SU-DHL-6 (cell line): ENCODE data around the gene CEP85.

ENCODE experiments used
- H2AFZ ChIP-seq: fragments of 200-600 bp; sonication (generic); 2 replicates; pipeline ENCODE4 v1.6.1; 2014; ENCODE audit warnings: low read depth, mild to moderate bottlenecking, moderate library complexity, mixed read lengths, antibody characterized with exemption, low read length; ENCODE audit not compliant: severe bottlenecking
- H3F3A ChIP-seq: fragments of 200-600 bp; shearing (Covaris generic); 2 replicates; pipeline ENCODE4 v1.6.0; 2016; ENCODE audit warnings: antibody characterized with exemption, mild to moderate bottlenecking; ENCODE audit not compliant: insufficient read depth
- H3K27ac ChIP-seq: fragments of 200-600 bp; sonication (generic); 2 replicates; pipeline ENCODE4 v1.5.1; 2016; ENCODE audit warnings: low read depth, mild to moderate bottlenecking, low read length, moderate library complexity, mixed read lengths
- H3K27me3 ChIP-seq: fragments of 200-600 bp; sonication (generic), shearing (Covaris generic); 2 replicates; pipeline ENCODE4 v1.6.0; 2014; ENCODE audit warnings: mild to moderate bottlenecking, low read length
- H3K36me3 ChIP-seq: fragments of 200-600 bp; sonication (generic); 2 replicates; pipeline ENCODE4 v1.6.1; 2014; ENCODE audit warnings: mild to moderate bottlenecking, low read length, mixed read lengths
- H3K4me2 ChIP-seq: fragments of 300-600, 200-600 bp; shearing (Covaris generic), sonication (generic); 2 replicates; pipeline ENCODE4 v1.6.0; 2014; ENCODE audit warnings: low read length, low read depth, mild to moderate bottlenecking; ENCODE audit not compliant: poor library complexity, severe bottlenecking
- H3K4me3 ChIP-seq: fragments of 200-600 bp; sonication (generic); 2 replicates; pipeline ENCODE4 v1.5.1; 2014; ENCODE audit warnings: antibody characterized with exemption, low read length, mild to moderate bottlenecking, mixed read lengths; ENCODE audit not compliant: insufficient read depth, poor library complexity, severe bottlenecking
- H3K79me2 ChIP-seq: fragments of 200-600 bp; sonication (generic); 2 replicates; pipeline ENCODE4 v1.6.1; 2014; ENCODE audit warnings: mild to moderate bottlenecking, low read length, moderate library complexity; ENCODE audit not compliant: insufficient read depth
- H3K9ac ChIP-seq: fragments of 200-600 bp; sonication (generic); 2 replicates; pipeline ENCODE4 v1.7.0; 2014; ENCODE audit warnings: mild to moderate bottlenecking, low read length
- H3K9me2 ChIP-seq: fragments of 200-600 bp; sonication (generic); replicated peaks from 2 replicates; pipeline ENCODE4 v1.6.1; 2014; ENCODE audit warnings: low read length; ENCODE audit not compliant: insufficient read depth
- H3K9me3 ChIP-seq: fragments of 200-600 bp; sonication (generic); 2 replicates; pipeline ENCODE4 v1.6.1; 2014; ENCODE audit warnings: low read length, mixed read lengths; ENCODE audit not compliant: insufficient read depth
- H4K20me1 ChIP-seq: fragments of 200-600 bp; sonication (generic); 2 replicates; pipeline ENCODE4 v1.6.1; 2014; ENCODE audit warnings: low read depth, mild to moderate bottlenecking, antibody characterized with exemption, low read length, moderate library complexity, mixed read lengths
- EZH2phosphoT487 ChIP-seq: fragments of 200-600 bp; sonication (generic), shearing (Covaris generic); conservative IDR thresholded peaks from 2 replicates; pipeline ENCODE4 v1.6.1; 2018; ENCODE audit warnings: mild to moderate bottlenecking, antibody characterized with exemption, low read length, moderate library complexity, mixed read lengths
- TF ChIP-seq, protein P1 (sequence below): fragments of 200-600 bp; sonication (generic); IDR thresholded peaks from one replicate; pipeline ENCODE4 v1.5.1; 2017; ENCODE audit warnings: antibody characterized with exemption, mild to moderate bottlenecking, low read length, moderate library complexity; ENCODE audit not compliant: insufficient read depth, poor library complexity, severe bottlenecking

The CEP85 gene

DNA sequence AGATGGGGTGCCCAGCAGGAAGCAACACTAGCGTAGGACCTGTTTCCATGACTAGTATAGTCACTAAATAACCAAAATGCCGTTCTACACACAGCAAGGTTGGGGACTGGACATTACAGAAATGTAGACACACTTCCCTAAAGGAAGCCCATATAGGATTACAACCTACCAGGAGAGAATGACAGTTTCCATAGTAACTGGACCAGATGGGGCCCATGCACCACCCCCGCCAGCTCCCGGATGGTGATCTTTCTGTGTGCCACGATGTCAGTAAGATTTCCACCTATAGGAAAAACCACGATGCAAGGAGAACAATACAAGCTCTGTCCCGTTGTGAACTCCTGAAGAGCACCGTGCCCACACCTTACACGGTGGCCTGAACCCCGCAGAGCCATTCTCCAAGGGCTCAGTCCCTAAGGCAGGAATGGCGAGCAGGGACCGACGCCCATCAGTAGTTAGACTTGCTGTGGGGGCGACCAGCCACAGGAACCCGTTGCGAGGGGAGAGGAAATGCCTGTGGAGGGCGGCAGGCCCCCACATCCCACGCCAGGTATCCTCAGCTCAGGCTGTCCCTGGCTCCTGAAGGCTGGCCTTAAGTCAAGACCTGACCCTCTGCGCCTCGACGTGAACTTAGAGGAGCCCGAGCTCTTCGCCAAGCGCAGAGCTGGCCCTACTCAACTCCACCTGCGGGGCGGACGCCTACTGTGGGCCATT lies 13.6 kb upstream of the CEP85 start:
- no peaks in the 10 kb centered on the region for H3K79me2 ChIP-seq
- no peak overlapping the region for H2AFZ ChIP-seq
- no peak overlapping the region for H3K9ac ChIP-seq
- TF ChIP-seq, protein P1, sequence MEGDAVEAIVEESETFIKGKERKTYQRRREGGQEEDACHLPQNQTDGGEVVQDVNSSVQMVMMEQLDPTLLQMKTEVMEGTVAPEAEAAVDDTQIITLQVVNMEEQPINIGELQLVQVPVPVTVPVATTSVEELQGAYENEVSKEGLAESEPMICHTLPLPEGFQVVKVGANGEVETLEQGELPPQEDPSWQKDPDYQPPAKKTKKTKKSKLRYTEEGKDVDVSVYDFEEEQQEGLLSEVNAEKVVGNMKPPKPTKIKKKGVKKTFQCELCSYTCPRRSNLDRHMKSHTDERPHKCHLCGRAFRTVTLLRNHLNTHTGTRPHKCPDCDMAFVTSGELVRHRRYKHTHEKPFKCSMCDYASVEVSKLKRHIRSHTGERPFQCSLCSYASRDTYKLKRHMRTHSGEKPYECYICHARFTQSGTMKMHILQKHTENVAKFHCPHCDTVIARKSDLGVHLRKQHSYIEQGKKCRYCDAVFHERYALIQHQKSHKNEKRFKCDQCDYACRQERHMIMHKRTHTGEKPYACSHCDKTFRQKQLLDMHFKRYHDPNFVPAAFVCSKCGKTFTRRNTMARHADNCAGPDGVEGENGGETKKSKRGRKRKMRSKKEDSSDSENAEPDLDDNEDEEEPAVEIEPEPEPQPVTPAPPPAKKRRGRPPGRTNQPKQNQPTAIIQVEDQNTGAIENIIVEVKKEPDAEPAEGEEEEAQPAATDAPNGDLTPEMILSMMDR, result no peak
- TF ChIP-seq EZH2phosphoT487, result no peak
- H3K9me2 ChIP-seq, result no peaks in the 10 kb centered on the region
- no peak overlapping the region for H3K27ac ChIP-seq
- no peak overlapping the region for H3K4me2 ChIP-seq
- H4K20me1 ChIP-seq, result no peaks in the 10 kb centered on the region
- H3K9me3 ChIP-seq, result no peaks in the 10 kb centered on the region
- no peak overlapping the region for H3K4me3 ChIP-seq
- H3K27me3 ChIP-seq, result no peaks in the 10 kb centered on the region
- H3F3A ChIP-seq, result no peaks in the 10 kb centered on the region
- H3K36me3 ChIP-seq, result no peaks in the 10 kb centered on the region

- no peak for TF ChIP-seq EZH2phosphoT487
- TF ChIP-seq, protein P1, result no peak
- Histone ChIP-seq H3K4me3 (no peak overlapping the region), H2AFZ (no peak overlapping the region), H3K27ac (no peak overlapping the region), H3K9me3 (no peaks in the 10 kb centered on the region), H3K9me2 (no peaks in the 10 kb centered on the region), H3K36me3 (no peaks in the 10 kb centered on the region), H4K20me1 (no peaks in the 10 kb centered on the region), H3K79me2 (no peaks in the 10 kb centered on the region), H3F3A (no peaks in the 10 kb centered on the region), H3K27me3 (no peaks in the 10 kb centered on the region), H3K9ac (no peak overlapping the region), H3K4me2 (no peak overlapping the region)
These were observed 12.9 kb upstream of the CEP85 start for GRCh38 chr1:26221094-26221493.

GRCh38 chr1:26224606-26225005 lies 9.4 kb upstream of the CEP85 start:
- no peaks in the 10 kb centered on the region for H3K27me3 ChIP-seq
- H3K9ac ChIP-seq, result no peak overlapping the region
- no peak overlapping the region for H3K4me2 ChIP-seq

More at GRCh38 chr1:26224606-26225005, 9.4 kb upstream of the CEP85 start:
- Histone ChIP-seq H3K36me3 (no peaks in the 10 kb centered on the region), H3K4me3 (no peak overlapping the region), H2AFZ (no peak overlapping the region), H3K27ac (no peak overlapping the region), H3K79me2 (no peaks in the 10 kb centered on the region), H3K9me3 (no peaks in the 10 kb centered on the region), H3K9me2 (no peaks in the 10 kb centered on the region), H3F3A (no peaks in the 10 kb centered on the region), H4K20me1 (no peaks in the 10 kb centered on the region)
- no peak for TF ChIP-seq EZH2phosphoT487
- TF ChIP-seq, protein P1, result no peak
